SH-SY5Y (cell line): ENCODE measurements around the gene NAGPA.

Source experiments
- GATA2 ChIP-seq: IDR thresholded peaks from 2 replicates; pipeline ENCODE4 v1.6.1; 2011; ENCODE audit warnings: mild to moderate bottlenecking, low read depth, low read length
- GATA3 ChIP-seq: IDR thresholded peaks from 2 replicates; pipeline ENCODE4 v1.6.1; 2011; ENCODE audit warnings: low read depth, mild to moderate bottlenecking, low read length, moderate library complexity

DNA sequence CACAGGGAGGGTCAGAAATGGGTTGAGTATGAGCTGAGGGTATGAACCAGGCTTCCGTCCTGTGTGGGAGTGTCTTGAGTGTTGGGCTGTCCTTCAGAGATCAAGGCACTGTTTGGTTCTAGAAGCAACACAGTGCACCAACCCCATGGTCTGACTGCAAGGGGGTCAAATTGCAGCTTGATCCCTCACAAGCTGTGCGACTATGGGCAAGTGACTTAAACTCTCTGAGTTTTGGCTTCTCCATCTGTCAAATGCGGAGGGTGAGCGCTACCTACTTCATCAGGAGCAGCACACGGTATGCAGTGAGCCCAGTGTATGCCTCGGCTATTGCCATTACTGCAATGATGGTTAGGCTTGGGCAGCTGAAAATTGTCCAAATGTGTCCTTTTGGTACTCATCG is 54.6 kb downstream of the NAGPA start:
- TF ChIP-seq GATA2 (no peak), GATA3 (no peak)
